DMS53 treated with DMSO at 0.1 percent for 48 hours (cell line): ENCODE data around the gene ZCCHC24.

Experiments
- DNase-seq: peaks from one replicate; lab custom pipeline; 2025; ENCODE audit not compliant: unreplicated experiment; lab: John Stamatoyannopoulos, UW

ZCCHC24 gene

DNA sequence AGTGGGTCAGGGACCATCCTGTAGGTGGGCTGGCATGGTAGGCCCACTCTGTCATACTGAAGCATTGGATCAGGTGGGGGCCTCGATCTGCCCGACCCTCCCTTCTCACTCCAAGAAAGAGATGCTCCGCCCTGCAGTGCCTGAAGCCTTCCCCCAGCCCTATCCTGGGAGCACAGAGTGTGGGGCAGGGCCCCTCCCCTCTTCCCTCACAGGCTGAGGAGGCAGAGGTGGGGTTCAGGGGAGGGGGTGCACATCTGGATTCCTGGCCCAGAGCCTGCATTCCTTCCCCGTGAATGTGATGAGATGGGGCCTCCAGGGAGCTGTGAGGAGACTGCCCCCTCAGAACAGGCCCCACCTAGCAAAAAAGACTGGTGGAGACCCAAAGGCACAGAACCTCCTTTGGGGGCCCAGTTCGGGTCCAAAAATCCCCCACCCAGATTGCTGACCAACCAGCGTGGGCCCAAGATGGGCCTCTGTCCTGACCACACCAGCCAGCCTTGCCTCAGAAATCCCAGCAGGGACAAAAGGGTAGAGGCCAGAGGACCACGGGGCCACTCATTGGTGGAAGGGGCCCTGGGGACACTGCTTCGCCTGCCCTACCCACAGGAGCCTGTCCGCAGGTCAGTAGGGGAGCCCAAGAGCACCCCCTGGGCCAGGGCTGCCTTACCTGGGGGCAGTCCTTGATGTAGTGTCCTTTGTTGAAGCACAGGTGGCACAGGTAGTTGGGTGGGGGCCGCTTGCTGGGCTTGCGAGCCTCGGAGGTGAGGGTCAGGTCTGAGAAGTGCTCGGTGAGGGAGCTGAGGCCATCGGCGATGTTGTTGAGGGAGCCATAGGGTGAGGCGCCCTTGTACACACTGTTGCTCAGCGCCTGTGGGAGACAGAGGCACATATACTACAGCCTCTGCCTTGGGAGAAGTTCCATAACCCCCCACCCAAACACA, 13.3 kb downstream of the ZCCHC24 start:
- DNase-seq = no peak

DNA sequence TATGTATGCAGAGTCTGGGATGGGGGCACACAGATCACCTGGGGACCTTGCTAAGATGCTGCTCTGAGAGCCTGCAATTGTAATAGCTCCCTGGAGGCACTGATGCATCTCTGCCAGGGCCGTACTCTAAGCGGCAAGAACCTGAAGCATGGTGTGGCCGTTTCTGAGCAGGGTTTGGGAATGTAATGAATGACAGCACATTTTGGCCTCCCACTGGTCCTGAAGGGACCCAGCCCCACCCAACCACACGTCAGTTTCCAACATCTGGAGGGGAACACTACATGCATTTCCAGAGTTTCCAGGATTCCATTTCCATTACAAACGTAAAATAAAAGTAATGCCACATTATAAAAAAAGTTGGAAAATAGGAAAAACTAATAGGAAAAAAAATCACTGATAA, 14.0 kb downstream of the ZCCHC24 start:
- DNase-seq = no peak

DNA sequence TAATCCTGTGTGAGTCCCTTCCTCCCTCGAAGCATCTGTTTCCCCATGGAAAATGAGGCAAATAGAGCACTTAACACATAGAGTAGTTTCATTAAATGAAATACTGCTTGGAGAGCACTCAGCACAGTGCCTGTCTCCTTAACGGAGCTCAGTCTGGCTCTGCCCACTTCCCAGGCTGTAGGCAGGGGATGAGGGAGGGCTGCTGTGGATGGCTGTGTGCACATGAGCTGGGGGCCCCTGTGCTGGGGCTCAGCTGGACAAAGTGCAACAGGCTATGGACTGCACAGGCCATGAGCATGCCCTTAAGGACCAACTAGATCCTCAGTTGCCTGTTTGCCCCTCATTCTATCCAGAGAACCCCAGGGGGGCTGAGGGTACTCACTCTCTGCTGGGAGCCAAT, 14.5 kb downstream of the ZCCHC24 start:
- DNase-seq = no peak

DNA sequence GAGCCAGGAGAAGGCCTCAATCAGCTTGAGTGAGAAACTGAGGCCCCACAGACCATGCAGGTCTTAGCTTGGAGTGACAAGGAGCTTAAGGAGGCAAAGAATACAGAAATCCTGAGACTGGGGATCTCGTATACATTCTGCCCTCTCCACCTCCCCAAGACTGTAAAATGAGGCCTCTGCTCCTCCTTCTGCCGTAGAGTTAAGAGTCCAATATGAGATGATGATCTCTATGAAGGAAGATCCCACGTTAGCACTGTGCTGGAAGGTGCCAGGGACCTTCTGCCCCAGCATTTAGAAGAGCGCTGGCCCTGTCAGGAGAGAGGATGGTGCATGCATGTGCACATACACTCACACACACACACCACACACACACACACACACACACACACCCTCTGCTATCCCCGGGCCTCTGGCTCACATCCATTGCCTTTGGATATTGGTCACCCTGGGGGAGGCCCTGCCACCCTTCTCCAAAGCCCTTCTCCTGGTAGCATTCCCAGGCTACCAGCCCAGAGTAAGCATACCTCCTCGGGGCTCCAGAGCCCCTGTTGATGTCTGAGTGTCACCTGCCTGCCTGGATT, 15.0 kb downstream of the ZCCHC24 start:
- DNase-seq = no peak

DNA sequence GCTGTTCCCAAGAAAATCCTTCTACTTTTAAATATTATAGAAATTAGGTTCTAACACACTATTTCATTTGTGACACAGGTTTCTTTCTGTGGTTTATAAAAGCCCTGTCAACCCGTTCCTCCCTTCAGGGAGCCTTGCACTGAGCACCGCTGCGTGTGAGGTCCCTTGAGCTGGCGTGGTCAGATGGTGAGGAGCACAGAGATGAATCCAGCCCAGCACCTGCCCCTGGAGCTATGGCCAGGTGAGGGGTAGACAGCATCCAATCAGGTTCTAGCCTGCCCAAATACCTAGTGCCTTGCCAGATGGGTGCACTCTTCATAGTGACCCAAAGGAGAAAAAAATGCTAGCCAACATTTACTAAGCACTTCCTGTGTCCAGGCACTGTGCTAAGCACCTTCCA, 15.7 kb downstream of the ZCCHC24 start:
- no peak for DNase-seq

DNA sequence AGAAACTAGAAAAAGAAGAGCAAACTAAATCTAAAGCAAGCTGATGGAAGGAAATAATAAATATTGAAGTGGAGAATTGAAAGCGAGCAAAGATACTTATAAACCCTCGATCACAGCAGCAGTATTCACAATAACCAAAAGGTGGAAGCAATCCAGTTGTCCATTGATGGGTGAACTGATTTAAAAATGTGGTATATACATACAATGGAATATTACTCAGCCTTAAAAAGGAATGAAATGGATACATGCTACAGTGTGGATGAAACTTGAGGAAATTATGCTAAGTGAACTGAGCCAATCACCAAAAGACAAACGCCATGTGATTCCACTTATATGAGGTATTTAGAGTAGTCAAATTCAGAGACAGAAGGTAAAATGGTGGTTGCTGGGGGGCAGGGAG, 17.5 kb downstream of the ZCCHC24 start:
- DNase-seq = no peak

DNA sequence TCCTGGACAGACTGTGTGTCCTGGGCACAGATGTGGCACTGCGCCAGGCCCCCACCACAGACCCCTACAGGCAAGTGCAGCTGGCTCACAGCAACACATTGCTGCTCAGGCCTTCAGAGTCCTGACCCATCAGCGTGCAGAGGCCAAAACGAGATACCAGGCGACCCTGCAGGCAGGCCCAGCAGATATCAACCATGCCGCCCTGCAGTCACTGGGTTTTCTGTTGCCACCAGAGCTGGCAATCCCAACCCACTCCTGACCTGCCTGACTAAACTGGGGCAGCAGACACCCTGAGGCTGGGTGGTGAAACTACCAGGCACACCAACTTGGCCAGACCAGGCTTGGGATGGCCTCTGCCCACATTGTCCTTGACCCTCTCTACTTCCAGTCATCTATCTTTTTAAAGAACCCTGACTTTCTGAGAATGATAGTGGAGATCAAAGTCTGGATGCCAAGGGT, 20.3 kb downstream of the ZCCHC24 start:
- no peak for DNase-seq

DNA sequence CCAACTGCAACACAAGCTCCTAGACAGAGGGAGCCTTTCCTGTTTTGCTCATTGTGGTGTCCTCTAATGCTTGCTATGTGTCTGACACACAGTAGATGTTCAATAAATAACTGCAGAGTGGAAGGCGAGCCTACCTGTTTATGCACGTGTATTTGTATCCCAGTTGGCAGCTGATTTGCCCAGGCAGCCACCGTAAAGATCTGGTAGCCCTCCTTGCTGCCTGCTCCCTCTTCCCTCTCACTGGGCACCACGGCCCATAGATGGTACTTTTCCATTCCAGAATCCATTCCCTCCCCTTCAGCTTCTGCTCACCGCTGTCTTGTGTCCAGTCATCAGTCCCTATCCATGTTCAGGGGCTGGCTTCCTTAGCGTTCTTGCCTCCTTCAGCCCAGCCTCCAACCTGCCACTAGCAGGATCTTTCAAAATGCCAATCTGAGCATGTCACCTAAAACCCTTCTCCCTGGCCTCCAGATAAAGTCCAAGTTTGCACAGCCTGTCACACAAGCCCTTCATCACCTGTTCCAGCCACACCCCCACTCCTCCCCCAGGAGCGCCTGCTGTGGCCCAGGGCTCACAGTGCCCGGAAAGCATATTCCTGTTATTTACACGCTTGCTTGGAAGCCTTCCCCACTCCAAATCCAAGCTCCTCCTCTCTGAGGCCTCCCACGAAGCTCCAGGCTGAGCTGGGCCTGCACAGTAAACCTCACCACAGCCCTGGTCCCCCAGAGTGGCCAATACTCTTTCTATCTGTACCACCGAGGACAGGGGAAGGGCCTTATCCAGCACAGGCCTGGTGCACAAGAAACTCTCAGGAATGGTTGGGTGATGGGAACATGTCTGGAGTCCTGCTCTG, 21.0 kb downstream of the ZCCHC24 start:
- peak; percentile 15 for DNase-seq

- DNase-seq = no peak
Observed at GRCh38 chr10:79422178-79422892, 23.1 kb downstream of the ZCCHC24 start.

DNA sequence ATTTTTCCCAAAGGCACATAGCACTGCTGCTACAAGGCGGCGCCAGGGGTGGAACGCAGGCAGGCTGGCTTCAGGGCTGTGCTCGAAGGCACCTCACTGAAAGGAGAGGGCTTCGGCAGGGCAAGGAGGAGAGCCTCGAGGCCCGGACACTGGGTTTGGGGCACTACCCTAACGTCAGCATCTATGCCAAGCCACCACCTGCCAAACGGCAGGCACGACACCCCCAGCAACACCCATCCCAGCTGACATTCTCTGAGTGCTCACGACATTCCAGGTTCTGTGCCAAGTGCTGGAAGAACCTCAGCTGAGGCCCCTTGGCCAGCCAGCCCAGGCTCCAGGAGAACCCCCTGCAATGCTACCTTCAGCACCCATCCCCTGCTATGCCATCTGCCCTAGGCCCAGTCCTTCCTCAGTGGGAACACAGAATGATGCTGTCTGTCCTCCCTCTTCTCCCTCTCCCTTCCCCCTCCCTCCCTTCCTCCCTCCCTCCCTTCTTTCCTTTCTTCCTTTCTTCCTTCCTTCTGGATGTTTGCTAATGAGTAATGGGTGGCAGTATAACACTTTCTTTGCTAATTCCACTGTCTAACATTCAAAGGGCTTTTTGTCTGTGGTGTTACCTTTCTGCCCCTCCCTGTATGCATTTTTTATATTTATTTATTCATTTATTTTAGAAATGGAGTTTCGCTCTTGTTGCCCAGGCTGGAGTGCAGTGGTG, 24.3 kb downstream of the ZCCHC24 start:
- no peak for DNase-seq

GRCh38 chr10:79418886-79419595, 26.4 kb downstream of the ZCCHC24 start:
- DNase-seq = no peak

DNA sequence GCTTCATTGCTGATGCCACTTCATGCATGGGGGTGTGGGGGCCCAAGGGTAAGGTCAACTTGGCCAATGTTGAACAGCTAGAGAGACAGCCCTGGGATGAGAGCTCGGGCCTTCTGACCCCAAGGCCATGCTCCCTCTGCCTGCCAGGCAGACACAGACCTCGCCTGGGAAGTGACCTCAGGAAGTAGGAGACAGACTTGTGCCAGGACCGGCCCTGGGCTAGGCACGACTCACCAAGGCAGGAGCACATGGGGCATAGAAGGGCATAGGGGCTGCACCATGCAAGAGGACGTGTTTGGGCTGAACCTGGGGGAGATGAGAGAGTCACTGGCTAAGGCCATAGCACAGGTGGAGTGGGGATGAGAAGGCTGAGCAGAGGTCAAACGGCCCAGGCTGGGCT, 27.1 kb downstream of the ZCCHC24 start:
- no peak for DNase-seq

DNA sequence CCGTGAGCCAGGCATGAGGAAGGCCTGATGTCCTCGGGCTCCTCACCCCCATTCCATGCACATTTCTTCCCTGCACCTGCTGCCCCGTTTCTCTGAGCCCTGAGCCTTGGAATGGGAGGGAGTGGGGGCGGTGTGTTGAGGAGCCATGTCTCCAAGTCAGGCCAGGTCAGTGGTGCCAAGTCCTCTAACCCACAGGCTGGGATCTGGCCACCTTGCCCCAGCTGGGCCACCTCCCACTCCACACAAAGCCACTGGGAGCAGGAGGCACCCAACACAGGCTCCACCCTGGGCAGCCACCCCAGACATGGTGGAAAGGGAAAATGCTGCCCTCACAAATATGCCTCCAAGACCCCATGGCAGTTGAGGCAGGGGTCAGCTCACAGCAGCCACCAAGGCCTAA, 27.7 kb downstream of the ZCCHC24 start:
- no peak for DNase-seq

GRCh38 chr10:79417266-79417665, 28.2 kb downstream of the ZCCHC24 start:
- no peak for DNase-seq

DNA sequence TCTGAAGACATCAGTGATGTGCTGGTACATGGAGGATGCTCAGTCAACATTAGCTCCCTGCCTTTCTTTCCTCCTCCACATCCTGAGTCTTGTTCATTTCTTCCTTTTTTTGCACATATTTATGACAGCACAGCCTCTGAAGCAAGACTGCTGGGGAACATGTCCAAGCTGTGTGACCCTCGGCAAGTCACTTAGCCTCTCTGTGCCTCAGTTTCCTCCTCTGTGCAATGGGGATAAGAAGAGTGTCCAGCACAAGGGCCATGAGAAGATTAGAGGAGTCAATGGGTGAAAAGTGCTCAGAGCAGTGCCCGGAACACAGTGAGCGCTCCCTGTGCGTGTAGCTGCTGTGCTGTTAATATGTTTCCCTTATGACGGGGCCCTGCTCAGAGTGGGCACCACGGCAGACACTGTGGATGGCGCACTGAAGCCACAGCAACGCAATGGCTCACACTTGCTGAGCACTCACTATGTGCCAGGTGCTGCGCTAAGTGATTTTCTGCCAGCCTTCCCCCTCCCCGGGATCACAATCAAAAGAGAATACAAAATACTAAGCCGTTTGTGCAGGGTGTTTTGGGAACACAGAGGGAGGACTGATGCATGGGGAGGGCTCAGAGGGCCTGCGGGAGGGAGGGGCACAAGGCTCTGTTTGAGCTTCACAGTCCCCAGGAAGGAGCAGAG, 28.7 kb downstream of the ZCCHC24 start:
- DNase-seq = no peak

DNA sequence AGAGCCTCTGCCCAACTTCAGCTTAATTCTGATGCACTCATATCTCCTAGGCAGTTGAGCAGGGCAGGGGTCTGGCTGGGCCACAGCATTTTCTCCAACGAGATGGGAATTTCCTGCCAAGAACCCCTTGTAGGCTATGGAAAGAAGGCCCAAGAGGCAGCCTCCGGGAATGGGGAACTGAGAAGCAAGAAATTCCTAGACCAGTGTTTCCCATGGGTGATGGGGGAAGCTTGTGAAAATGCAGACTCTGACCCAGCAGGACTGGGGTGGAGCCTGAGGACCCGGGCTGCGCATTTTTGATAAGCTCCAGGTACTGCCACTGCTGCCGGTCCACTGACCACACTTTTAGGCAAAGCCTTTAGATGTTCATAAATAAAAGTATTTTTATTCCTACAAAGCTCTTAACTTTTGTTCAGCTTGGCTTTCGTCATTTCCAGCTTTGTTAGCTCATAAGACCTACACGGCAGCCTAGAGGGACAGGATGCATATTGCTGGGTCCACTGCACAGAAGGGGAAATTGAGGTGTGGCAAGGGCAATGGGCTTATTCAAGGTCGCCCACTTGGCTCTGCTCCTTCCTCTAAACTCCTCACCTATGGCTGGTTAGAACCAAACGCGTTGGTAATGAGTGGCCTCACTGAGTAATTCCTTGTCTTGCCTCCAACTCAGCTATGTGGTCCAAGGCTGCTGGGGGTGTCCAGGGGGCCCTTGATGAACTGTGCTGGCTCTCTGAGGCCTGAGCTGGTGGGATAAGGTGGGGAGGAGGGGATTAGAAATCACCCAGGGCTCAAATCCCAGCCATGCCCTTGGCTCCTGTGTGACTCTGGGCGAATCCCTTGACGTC, 29.5 kb downstream of the ZCCHC24 start:
- no peak for DNase-seq

DNA sequence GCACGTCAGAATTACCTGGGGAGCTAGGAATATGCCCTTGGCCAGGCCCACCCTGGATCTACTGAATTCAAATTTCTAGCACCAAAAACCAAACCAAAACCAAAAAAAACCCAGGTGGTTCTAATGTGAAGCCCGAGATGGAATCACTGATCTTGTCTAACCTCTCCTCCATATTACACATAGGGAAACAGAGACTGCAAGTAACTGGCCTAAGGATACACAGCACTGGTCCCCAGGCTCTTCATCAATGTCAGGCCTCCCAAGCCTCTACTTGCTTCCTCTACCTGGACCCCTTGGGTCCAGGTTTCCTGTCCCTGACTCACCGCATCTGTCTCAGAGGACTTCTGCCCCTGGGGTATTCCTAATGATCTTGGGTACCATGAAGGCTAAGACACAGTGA, 30.7 kb downstream of the ZCCHC24 start:
- DNase-seq = no peak

DNA sequence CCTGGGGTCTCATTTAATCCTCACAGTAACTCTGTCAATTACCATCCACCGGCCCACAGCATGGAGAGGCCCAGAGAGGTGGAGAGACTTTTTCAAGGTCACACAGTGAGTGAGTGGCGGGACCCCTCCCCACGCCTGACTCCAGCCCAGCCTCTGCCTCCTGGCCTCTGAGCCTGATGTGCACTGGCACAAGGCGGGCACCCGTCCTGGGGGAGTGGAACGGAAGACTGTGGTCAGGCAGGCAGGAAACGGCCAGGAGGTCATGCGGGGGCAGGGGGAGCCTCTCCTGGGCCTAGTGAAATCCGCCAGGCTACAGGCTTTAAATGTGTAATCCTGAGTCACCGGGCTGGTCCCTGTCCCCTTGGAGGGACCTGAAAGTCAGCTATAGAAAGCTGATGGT, 32.2 kb downstream of the ZCCHC24 start:
- DNase-seq = no peak
